HepG2 (cell line): Measurements from ENCODE around the gene SLC25A23. TPM values are rescaled to one million over a fixed set of nuclear protein-coding genes. Genes with fewer than 3 reads are reported as not detected.

Experiments used
- ARNT2 ChIP-seq: sonication (generic); formaldehyde crosslinking; IDR thresholded peaks from 2 replicates; pipeline ENCODE4 v1.8.0; 2022; ENCODE audit warnings: mild to moderate bottlenecking, low read depth, missing genetic modification reagents, moderate library complexity
- BCLAF1 ChIP-seq: fragments of 450-650 bp; IDR thresholded peaks from 2 replicates; pipeline ENCODE4 v1.6.1; 2017; ENCODE audit warnings: mild to moderate bottlenecking
- BRD4 ChIP-seq: sonication (generic); formaldehyde crosslinking; IDR thresholded peaks from 2 replicates; pipeline ENCODE4 v1.4.0; 2020; ENCODE audit warnings: missing genetic modification reagents
- DR1 ChIP-seq: sonication (generic); formaldehyde crosslinking; IDR thresholded peaks from 2 replicates; pipeline ENCODE4 v1.8.0; 2021; ENCODE audit warnings: mild to moderate bottlenecking, missing genetic modification reagents, inconsistent platforms
- FOXK1 ChIP-seq: sonication (generic); formaldehyde crosslinking; IDR thresholded peaks from 2 replicates; pipeline ENCODE4 v1.4.0; 2020; ENCODE audit warnings: low read depth, missing genetic modification reagents, borderline replicate concordance
- HDAC6 ChIP-seq: fragments of 200-600 bp; sonication (generic); IDR thresholded peaks from 2 replicates; pipeline ENCODE4 v1.7.0; 2017; ENCODE audit warnings: mild to moderate bottlenecking, antibody characterized with exemption, low read length, low read depth
- KAT7 ChIP-seq: IDR thresholded peaks from 2 replicates; pipeline ENCODE4 v1.6.1; 2018; ENCODE audit warnings: borderline replicate concordance, missing compliant biosample characterization
- MAFK ChIP-seq, 2 experiments: IDR thresholded peaks in 1 of 2; conservative IDR thresholded peaks in 1 of 2; 2 replicates each; pipeline ENCODE4 v1.6.1; 2011; ENCODE audit warnings: improper control_type of control experiment in 2 of 2, low read length in 2 of 2
- MEIS2 ChIP-seq: sonication (generic); formaldehyde crosslinking; IDR thresholded peaks from 2 replicates; pipeline ENCODE4 v1.9.0; 2021; ENCODE audit warnings: mild to moderate bottlenecking, missing genetic modification reagents
- MTA1 ChIP-seq: sonication (generic); formaldehyde crosslinking; IDR thresholded peaks from 2 replicates; pipeline ENCODE4 v1.4.0; 2020; ENCODE audit warnings: missing genetic modification reagents, mild to moderate bottlenecking, borderline replicate concordance
- MYNN ChIP-seq: sonication (generic); formaldehyde crosslinking; IDR thresholded peaks from 2 replicates; pipeline ENCODE4 v1.4.0; 2020; ENCODE audit warnings: mild to moderate bottlenecking, low read depth, missing genetic modification reagents
- NCOA2 ChIP-seq: sonication (generic); formaldehyde crosslinking; IDR thresholded peaks from 2 replicates; pipeline ENCODE4 v1.8.0; 2022; ENCODE audit warnings: inconsistent platforms
- NFYC ChIP-seq: IDR thresholded peaks from 2 replicates; pipeline ENCODE4 v1.6.1; 2016; ENCODE audit warnings: missing genetic modification reagents, missing compliant biosample characterization
- SMAD3 ChIP-seq: sonication (generic); formaldehyde crosslinking; IDR thresholded peaks from 2 replicates; pipeline ENCODE4 v1.4.0; 2020; ENCODE audit warnings: missing genetic modification reagents
- SNAPC2 ChIP-seq: sonication (generic); formaldehyde crosslinking; IDR thresholded peaks from 2 replicates; pipeline ENCODE4 v1.8.1; 2022; ENCODE audit warnings: mild to moderate bottlenecking, missing genetic modification reagents
- SP5 ChIP-seq: IDR thresholded peaks from 2 replicates; pipeline ENCODE4 v1.6.1; 2016; ENCODE audit warnings: low read depth, borderline replicate concordance
- SRY ChIP-seq: sonication (generic); formaldehyde crosslinking; IDR thresholded peaks from 2 replicates; pipeline ENCODE4 v1.8.0; 2022; ENCODE audit warnings: mild to moderate bottlenecking, missing genetic modification reagents
- YEATS4 ChIP-seq: sonication (generic); formaldehyde crosslinking; IDR thresholded peaks from 2 replicates; pipeline ENCODE4 v1.4.0; 2020; ENCODE audit warnings: missing genetic modification reagents, borderline replicate concordance
- ZBTB1 ChIP-seq: sonication (generic); formaldehyde crosslinking; IDR thresholded peaks from 2 replicates; pipeline ENCODE4 v1.4.0; 2020; ENCODE audit warnings: missing genetic modification reagents, borderline replicate concordance
- ZNF232 ChIP-seq: sonication (generic); formaldehyde crosslinking; IDR thresholded peaks from 2 replicates; pipeline ENCODE4 v1.4.0; 2020; ENCODE audit warnings: missing genetic modification reagents, borderline replicate concordance
- ZNF264 ChIP-seq: sonication (generic); formaldehyde crosslinking; IDR thresholded peaks from 2 replicates; pipeline ENCODE4 v1.4.0; 2020; ENCODE audit warnings: missing genetic modification reagents
- ZNF335 ChIP-seq: sonication (generic); formaldehyde crosslinking; IDR thresholded peaks from 2 replicates; pipeline ENCODE4 v1.4.0; 2020; ENCODE audit warnings: missing genetic modification reagents
- ZNF367 ChIP-seq: sonication (generic); formaldehyde crosslinking; IDR thresholded peaks from 2 replicates; pipeline ENCODE4 v1.4.0; 2020; ENCODE audit warnings: missing genetic modification reagents, borderline replicate concordance
- ZNF496 ChIP-seq: sonication (generic); formaldehyde crosslinking; IDR thresholded peaks from 2 replicates; pipeline ENCODE4 v1.8.1; 2023; ENCODE audit warnings: mild to moderate bottlenecking, moderate library complexity, missing genetic modification reagents; ENCODE audit not compliant: insufficient replicate concordance
- ZNF598 ChIP-seq: sonication (generic); formaldehyde crosslinking; IDR thresholded peaks from 2 replicates; pipeline ENCODE4 v1.5.1; 2020; ENCODE audit warnings: mild to moderate bottlenecking, missing genetic modification reagents, borderline replicate concordance
- polyA plus RNA-seq, 8 experiments: library from polyadenylated mRNA; depleted of rRNA in 3 of 8; stranded (reverse) in 7 of 8; unstranded in 1 of 8; fragments of >200 nt; fragmentation: Illumina TruSeq in 4 of 8; extraction: Trizol in 4 of 8; gene quantifications; 2 replicates each; pipeline versions ENCODE4 v1.2.1 to v1.2.3, GENCODE V29; 2011 to 2016; ENCODE audit warnings: low read depth in 4 of 8, missing spikeins in 1 of 8, mixed read lengths in 1 of 8; ENCODE audit not compliant: insufficient read depth in 1 of 8
- total RNA-seq, 5 experiments: library from RNA; depleted of rRNA; stranded (reverse); fragments of >200 nt; fragmentation: Illumina TruSeq; extraction: Trizol; gene quantifications; 2 replicates each; pipeline ENCODE4 v1.2.3, GENCODE V29; 2016; ENCODE audit warnings: low read depth in 1 of 5
- TF ChIP-seq, protein P1 (sequence below): sonication (generic); IDR thresholded peaks from 2 replicates; pipeline ENCODE4 v1.6.1; 2016; ENCODE audit warnings: low read depth, borderline replicate concordance
- TF ChIP-seq, protein P2 (sequence below): sonication (generic); formaldehyde crosslinking; IDR thresholded peaks from 2 replicates; pipeline ENCODE4 v1.4.0; 2020; ENCODE audit warnings: mild to moderate bottlenecking, missing genetic modification reagents

The SLC25A23 gene
- total and polyA plus RNA-seq, 2 of the 13 experiments (the other 11 are each of a cell fraction or from before 2014, with no cell fraction given): 12.4 to 15.2 TPM

- TF ChIP-seq MAFK (conservative IDR thresholded peaks at IDR 0.05 in 1 of 2, IDR thresholded peaks at IDR 0.05 in 1 of 2; ENCODE audit: low read length in 2 of 2): no peak
- no peak for TF ChIP-seq ZNF367 (CRISPR knock-in tag)
- TF ChIP-seq ZNF598 (CRISPR knock-in tag): peak; percentile 72; the same call in 1 of the 2 replicates
- no peak for TF ChIP-seq MTA1 (CRISPR knock-in tag)
- TF ChIP-seq SP5 (CRISPR knock-in tag): peak; percentile 30; the same call in 1 of the 2 replicates
- TF ChIP-seq DR1 (CRISPR knock-in tag): no peak
- no peak for TF ChIP-seq NCOA2 (CRISPR knock-in tag)
- TF ChIP-seq SNAPC2 (CRISPR knock-in tag): peak; percentile 71; the same call in 1 of the 2 replicates
- TF ChIP-seq BRD4 (CRISPR knock-in tag): no peak
- peak; percentile 68; the same call in 1 of the 2 replicates for TF ChIP-seq ZNF232 (CRISPR knock-in tag)
- no peak for TF ChIP-seq ZBTB1 (CRISPR knock-in tag)
- TF ChIP-seq, protein P1, sequence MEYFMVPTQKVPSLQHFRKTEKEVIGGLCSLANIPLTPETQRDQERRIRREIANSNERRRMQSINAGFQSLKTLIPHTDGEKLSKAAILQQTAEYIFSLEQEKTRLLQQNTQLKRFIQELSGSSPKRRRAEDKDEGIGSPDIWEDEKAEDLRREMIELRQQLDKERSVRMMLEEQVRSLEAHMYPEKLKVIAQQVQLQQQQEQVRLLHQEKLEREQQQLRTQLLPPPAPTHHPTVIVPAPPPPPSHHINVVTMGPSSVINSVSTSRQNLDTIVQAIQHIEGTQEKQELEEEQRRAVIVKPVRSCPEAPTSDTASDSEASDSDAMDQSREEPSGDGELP: no peak
- no peak for TF ChIP-seq ARNT2 (CRISPR knock-in tag)
- TF ChIP-seq ZNF335 (CRISPR knock-in tag): no peak
- 0 out of 2 replicates have a peak, but pooled peaks have one; percentile 37 for TF ChIP-seq MEIS2 (CRISPR knock-in tag)
- 0 out of 2 replicates have a peak, but pooled peaks have one; percentile 32 for TF ChIP-seq ZNF264 (CRISPR knock-in tag)
- TF ChIP-seq SMAD3 (CRISPR knock-in tag): 0 out of 2 replicates have a peak, but pooled peaks have one; percentile 25
- peak; percentile 90 for TF ChIP-seq NFYC (CRISPR knock-in tag)
- no peak for TF ChIP-seq ZNF496
- TF ChIP-seq, protein P2, sequence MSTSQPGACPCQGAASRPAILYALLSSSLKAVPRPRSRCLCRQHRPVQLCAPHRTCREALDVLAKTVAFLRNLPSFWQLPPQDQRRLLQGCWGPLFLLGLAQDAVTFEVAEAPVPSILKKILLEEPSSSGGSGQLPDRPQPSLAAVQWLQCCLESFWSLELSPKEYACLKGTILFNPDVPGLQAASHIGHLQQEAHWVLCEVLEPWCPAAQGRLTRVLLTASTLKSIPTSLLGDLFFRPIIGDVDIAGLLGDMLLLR (CRISPR knock-in tag): no peak
- no peak for TF ChIP-seq BCLAF1
- TF ChIP-seq HDAC6: no peak
- TF ChIP-seq FOXK1: peak; percentile 17; the same call in 1 of the 2 replicates
- 0 out of 2 replicates have a peak, but pooled peaks have one; percentile 58 for TF ChIP-seq SRY (CRISPR knock-in tag)
- TF ChIP-seq YEATS4 (CRISPR knock-in tag): peak; percentile 25; the same call in 1 of the 2 replicates
- no peak for TF ChIP-seq MYNN (CRISPR knock-in tag)
- TF ChIP-seq KAT7: no peak
Observed at GRCh38 chr19:6424939-6425731, 34.5 kb downstream of the SLC25A23 start (continued).
